HFF-Myc (cell line): Measurements from ENCODE around the gene MT1A.

Source experiments
- DNase-seq: peaks from one replicate; pipeline ENCODE4 v3.0.0-alpha.2; 2011; ENCODE audit warnings: low read depth; ENCODE audit errors: extremely low read depth
- H3K4me3 ChIP-seq: replicated peaks from 2 replicates; pipeline ENCODE4 v1.5.1; 2011; ENCODE audit warnings: low read depth, mild to moderate bottlenecking, control low read depth, low read length
- TF ChIP-seq, protein P1 (sequence below): IDR thresholded peaks from 2 replicates; pipeline ENCODE4 v1.5.1; 2012; ENCODE audit warnings: mild to moderate bottlenecking, low read depth, low read length, control low read depth; ENCODE audit errors: missing control alignments

MT1A gene

DNA sequence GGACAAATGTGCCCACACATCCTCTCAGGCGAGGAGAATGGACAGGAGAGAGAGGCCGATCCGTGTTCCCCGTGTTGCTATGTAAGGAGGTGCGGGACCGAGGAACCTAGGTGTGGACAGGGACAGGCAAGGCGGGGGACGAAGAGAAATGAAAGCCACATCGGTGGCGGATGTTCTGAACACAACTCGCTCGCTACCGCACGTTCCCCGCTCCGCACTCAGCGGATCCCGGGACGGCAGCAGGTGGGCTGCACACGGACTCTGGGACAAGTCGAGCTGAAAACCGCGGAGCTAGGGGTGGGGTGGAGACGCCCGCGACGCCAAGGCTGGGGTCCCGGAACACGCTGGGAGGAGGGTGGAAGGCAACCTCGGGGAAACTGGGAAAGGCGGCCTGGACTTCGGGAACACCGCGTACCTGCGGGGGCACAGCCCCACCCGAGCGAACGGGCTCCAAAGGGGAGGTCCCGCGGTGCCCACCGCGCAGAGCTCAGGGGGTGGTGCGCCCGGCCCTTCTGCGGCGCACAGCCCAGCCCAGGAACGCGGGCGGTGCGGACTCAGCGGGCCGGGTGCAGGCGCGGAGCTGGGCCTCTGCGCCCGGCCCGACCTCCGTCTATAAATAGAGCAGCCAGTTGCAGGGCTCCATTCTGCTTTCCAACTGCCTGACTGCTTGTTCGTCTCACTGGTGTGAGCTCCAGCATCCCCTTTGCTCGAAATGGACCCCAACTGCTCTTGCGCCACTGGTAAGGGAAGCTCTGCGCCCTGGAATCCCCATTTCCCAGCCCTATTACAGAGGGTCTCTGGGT lies 13.1 kb upstream of the MT1A start, which contains the start of gene MT1E:
Gene MT1E, plus strand, starts transcription at position 642 of the 803 bp plus-strand sequence. Its CDS starts 71 bp downstream, at position 713.
- H3K4me3 ChIP-seq: peak within 1 kb of the TSS; percentile 80
- TF ChIP-seq, protein P1, sequence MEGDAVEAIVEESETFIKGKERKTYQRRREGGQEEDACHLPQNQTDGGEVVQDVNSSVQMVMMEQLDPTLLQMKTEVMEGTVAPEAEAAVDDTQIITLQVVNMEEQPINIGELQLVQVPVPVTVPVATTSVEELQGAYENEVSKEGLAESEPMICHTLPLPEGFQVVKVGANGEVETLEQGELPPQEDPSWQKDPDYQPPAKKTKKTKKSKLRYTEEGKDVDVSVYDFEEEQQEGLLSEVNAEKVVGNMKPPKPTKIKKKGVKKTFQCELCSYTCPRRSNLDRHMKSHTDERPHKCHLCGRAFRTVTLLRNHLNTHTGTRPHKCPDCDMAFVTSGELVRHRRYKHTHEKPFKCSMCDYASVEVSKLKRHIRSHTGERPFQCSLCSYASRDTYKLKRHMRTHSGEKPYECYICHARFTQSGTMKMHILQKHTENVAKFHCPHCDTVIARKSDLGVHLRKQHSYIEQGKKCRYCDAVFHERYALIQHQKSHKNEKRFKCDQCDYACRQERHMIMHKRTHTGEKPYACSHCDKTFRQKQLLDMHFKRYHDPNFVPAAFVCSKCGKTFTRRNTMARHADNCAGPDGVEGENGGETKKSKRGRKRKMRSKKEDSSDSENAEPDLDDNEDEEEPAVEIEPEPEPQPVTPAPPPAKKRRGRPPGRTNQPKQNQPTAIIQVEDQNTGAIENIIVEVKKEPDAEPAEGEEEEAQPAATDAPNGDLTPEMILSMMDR: no peak
- no peak for DNase-seq

GRCh38 chr16:56625943-56626654 lies 12.4 kb upstream of the MT1A start:
- no peak for DNase-seq
- TF ChIP-seq, protein P1: no peak
- peak overlapping the region; percentile 80 for H3K4me3 ChIP-seq

DNA sequence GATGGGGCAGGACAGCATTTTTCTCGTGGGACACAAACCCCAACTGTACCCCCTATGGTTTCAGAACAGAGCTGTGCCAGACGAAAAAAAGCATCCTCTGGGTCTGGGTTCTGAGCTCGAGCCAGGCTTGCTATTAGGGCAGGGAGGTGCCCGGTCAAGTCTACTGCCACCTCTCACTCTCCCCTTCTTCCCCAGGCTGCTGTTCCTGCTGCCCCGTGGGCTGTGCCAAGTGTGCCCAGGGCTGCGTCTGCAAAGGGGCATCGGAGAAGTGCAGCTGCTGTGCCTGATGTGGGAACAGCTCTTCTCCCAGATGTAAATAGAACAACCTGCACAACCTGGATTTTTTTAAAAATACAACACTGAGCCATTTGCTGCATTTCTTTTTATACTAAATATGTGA lies 11.8 kb upstream of the MT1A start:
- DNase-seq: no peak
- peak overlapping the region; percentile 80 for H3K4me3 ChIP-seq
- TF ChIP-seq, protein P1: no peak

DNA sequence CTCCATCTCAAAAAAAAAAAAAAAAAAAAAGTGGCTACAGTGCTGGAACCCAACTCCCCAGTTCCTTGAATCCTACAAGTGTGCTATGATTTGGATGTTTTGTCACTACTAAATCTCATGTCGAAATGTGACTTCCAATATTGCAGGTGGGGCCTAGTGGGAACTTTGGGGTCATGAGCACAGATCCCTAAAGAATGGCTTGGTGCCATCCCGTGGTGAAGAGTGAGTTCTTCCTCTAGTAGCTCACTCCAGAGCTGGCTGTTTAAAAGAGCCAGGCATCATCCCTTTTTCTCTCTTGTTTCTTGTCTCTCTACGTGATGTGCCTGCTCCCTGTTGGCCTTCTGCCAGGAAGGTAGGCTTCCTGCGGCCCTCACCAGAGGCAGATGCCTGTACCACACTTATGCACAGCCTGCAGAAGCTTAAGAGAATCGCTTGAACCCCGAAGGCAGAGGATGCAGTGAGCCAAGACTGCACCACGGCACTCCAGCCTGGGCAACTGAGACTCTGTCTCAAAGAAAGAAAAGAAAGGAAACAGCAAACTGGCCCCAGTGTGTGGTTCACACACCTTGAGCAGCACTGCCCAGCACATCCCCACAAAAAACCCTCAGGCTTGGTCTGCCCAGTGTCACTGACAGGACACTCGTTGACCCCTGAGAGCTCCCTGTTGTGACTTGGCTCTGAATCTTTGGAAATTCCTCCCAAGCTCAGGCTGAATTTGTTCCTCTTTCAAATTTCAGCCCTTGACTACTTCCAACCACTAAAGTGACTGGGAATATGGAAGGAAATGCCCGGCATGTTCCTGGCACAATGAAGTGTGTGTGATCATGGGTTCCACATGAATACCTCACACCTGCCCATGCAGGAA lies 9.7 kb upstream of the MT1A start:
- TF ChIP-seq, protein P1: no peak
- no peak for DNase-seq
- no peak overlapping the region for H3K4me3 ChIP-seq

- no peak for DNase-seq
- no peak overlapping the region for H3K4me3 ChIP-seq
- TF ChIP-seq, protein P1: no peak
Measured at GRCh38 chr16:56629531-56629930, 8.9 kb upstream of the MT1A start.

GRCh38 chr16:56630134-56630533 lies 8.3 kb upstream of the MT1A start:
- H3K4me3 ChIP-seq: no peak overlapping the region
- TF ChIP-seq, protein P1: no peak
- no peak for DNase-seq
